Measurements from ENCODE around the gene EPHB1. TPM values are rescaled to one million over a fixed set of nuclear protein-coding genes. Genes with fewer than 3 reads are reported as not detected.

Gene EPHB1
- total RNA-seq, 1 donor from 2014 or later: 16.3 TPM

- H3K4me3 Mint-ChIP-seq (ENCODE audit: unreplicated experiment): no peak overlapping the region
- H3K9me3 Mint-ChIP-seq (ENCODE audit: unreplicated experiment): no peaks in the 10 kb centered on the region
- DNase-seq: no peak
- peaks cover 2% of the 10 kb centered on the region for H3K27me3 Mint-ChIP-seq (ENCODE audit: unreplicated experiment)
- no peak for TF ChIP-seq CTCF (IDR thresholded peaks at IDR 0.05; ENCODE audit: partially characterized antibody, unreplicated experiment)
- no peaks in the 10 kb centered on the region for H3K4me1 Mint-ChIP-seq (ENCODE audit: low read depth, unreplicated experiment)
- H3K27ac Mint-ChIP-seq (ENCODE audit: unreplicated experiment): no peak overlapping the region
- no peaks in the 10 kb centered on the region for H3K36me3 Mint-ChIP-seq (ENCODE audit: unreplicated experiment)
Measured at GRCh38 chr3:134755821-134756220, 39.2 kb upstream of the EPHB1 start.

GRCh38 chr3:134757549-134758069 is 37.5 kb upstream of the EPHB1 start:
- no peaks in the 10 kb centered on the region for H3K36me3 Mint-ChIP-seq (ENCODE audit: unreplicated experiment)
- no peak for TF ChIP-seq CTCF (IDR thresholded peaks at IDR 0.05; ENCODE audit: partially characterized antibody, unreplicated experiment)
- H3K4me1 Mint-ChIP-seq (ENCODE audit: low read depth, unreplicated experiment): no peaks in the 10 kb centered on the region
- H3K4me3 Mint-ChIP-seq (ENCODE audit: unreplicated experiment): no peak overlapping the region
- no peak for DNase-seq
- no peaks in the 10 kb centered on the region for H3K9me3 Mint-ChIP-seq (ENCODE audit: unreplicated experiment)
- H3K27me3 Mint-ChIP-seq (ENCODE audit: unreplicated experiment): peaks cover 2% of the 10 kb centered on the region
- no peak overlapping the region for H3K27ac Mint-ChIP-seq (ENCODE audit: unreplicated experiment)

- no peak for TF ChIP-seq CTCF (IDR thresholded peaks at IDR 0.05; ENCODE audit: partially characterized antibody, unreplicated experiment)
- H3K4me3 Mint-ChIP-seq (ENCODE audit: unreplicated experiment): no peak overlapping the region
- no peaks in the 10 kb centered on the region for H3K4me1 Mint-ChIP-seq (ENCODE audit: low read depth, unreplicated experiment)
- peaks cover 2% of the 10 kb centered on the region for H3K9me3 Mint-ChIP-seq (ENCODE audit: unreplicated experiment)
- H3K36me3 Mint-ChIP-seq (ENCODE audit: unreplicated experiment): no peaks in the 10 kb centered on the region
- no peak overlapping the region for H3K27ac Mint-ChIP-seq (ENCODE audit: unreplicated experiment)
- DNase-seq: no peak
- H3K27me3 Mint-ChIP-seq (ENCODE audit: unreplicated experiment): no peaks in the 10 kb centered on the region
Measured at GRCh38 chr3:134761213-134761612, 33.8 kb upstream of the EPHB1 start.

GRCh38 chr3:134762016-134762415 is 33.0 kb upstream of the EPHB1 start:
- TF ChIP-seq CTCF (IDR thresholded peaks at IDR 0.05; ENCODE audit: partially characterized antibody, unreplicated experiment): no peak
- peaks cover 3% of the 10 kb centered on the region for H3K9me3 Mint-ChIP-seq (ENCODE audit: unreplicated experiment)

GRCh38 chr3:134765468-134765867 is 29.6 kb upstream of the EPHB1 start:
- no peak overlapping the region for H3K4me3 Mint-ChIP-seq (ENCODE audit: unreplicated experiment)
- H3K9me3 Mint-ChIP-seq (ENCODE audit: unreplicated experiment): peaks cover 3% of the 10 kb centered on the region
- no peak for TF ChIP-seq CTCF (IDR thresholded peaks at IDR 0.05; ENCODE audit: partially characterized antibody, unreplicated experiment)
- DNase-seq: no peak
- H3K27ac Mint-ChIP-seq (ENCODE audit: unreplicated experiment): no peak overlapping the region
- H3K27me3 Mint-ChIP-seq (ENCODE audit: unreplicated experiment): no peaks in the 10 kb centered on the region
- no peaks in the 10 kb centered on the region for H3K36me3 Mint-ChIP-seq (ENCODE audit: unreplicated experiment)
- H3K4me1 Mint-ChIP-seq (ENCODE audit: low read depth, unreplicated experiment): no peaks in the 10 kb centered on the region

More at GRCh38 chr3:134762016-134762415, 33.0 kb upstream of the EPHB1 start:
- Mint-ChIP-seq H3K27me3 (ENCODE audit: unreplicated experiment) (no peaks in the 10 kb centered on the region), H3K4me1 (ENCODE audit: low read depth, unreplicated experiment) (no peaks in the 10 kb centered on the region), H3K4me3 (ENCODE audit: unreplicated experiment) (no peak overlapping the region), H3K27ac (ENCODE audit: unreplicated experiment) (no peak overlapping the region), H3K36me3 (ENCODE audit: unreplicated experiment) (no peaks in the 10 kb centered on the region)
- DNase-seq: no peak

Data from glutamatergic neuron (in vitro differentiated cells).